Right renal cortex interstitium (tissue), 3 donors: ENCODE measurements around the gene PTK7. TPM values are rescaled to one million over a fixed set of nuclear protein-coding genes. Genes with fewer than 3 reads are reported as not detected.
A peak's percentile ranks its signal among the peaks of the same experiment; 100 is the strongest.
"Not testable (repeated sequence)": the region's sequence is repeated elsewhere in the genome, so short reads cannot be mapped to it uniquely, and the experiment has no call there.

Experiments
- DNase-seq, 3 donors: peaks; one replicate each; pipeline ENCODE4 v3.0.0-alpha.2; 2013; ENCODE audit warnings: low read depth in 3 of 3, low spot score in 2 of 3
- polyA plus RNA-seq, 3 donors: library from polyadenylated mRNA; unstranded; fragments of 120-200 nt; gene quantifications; one replicate each; pipeline ENCODE4 v1.2.1, GENCODE V29; 2013; ENCODE audit not compliant: insufficient read length in 3 of 3

The PTK7 gene
- polyA plus RNA-seq, 3 donors: 223 to 242 (median 227) TPM

DNA sequence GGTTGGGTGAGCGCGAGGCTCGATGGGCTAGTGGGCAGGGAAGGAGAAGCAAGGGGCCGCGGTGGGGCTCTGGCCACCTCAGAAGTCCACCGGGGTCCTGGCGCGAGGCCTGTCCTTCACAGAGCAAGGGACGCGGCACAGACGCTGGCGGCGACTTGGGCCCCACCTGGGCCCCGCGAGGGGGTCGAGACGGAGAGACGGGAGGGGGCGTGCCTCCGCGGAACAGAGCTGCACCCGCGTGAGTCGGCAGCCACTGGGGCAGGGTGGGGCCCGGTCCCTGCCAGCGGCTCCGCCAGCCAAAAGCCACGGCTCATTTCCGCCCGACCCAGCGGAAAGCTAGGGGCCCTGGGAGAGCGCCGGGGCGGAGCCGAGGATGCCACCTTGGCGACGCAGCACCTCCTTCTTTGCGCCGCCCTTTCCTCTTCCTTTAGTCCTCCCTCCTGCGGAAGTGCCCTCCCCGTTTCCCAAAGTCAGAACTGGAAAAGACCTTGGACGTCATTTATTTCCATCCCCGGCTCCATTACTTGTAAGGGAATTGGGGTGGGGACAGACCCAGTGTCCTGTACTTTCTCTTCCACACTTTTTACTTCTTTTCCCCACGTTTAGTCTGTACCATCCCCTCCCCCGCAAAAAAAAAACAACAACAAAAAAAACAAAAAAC lies 22.4 kb upstream of the PTK7 start, which contains the start of gene CUL7:
CUL7 (minus strand) TSS at position 307 of the 661 bp plus-strand sequence. CDS start 1,063 bp downstream, outside the sequence.
- peak in 2 of 3 donors; percentile 85 to 86 for DNase-seq

DNA sequence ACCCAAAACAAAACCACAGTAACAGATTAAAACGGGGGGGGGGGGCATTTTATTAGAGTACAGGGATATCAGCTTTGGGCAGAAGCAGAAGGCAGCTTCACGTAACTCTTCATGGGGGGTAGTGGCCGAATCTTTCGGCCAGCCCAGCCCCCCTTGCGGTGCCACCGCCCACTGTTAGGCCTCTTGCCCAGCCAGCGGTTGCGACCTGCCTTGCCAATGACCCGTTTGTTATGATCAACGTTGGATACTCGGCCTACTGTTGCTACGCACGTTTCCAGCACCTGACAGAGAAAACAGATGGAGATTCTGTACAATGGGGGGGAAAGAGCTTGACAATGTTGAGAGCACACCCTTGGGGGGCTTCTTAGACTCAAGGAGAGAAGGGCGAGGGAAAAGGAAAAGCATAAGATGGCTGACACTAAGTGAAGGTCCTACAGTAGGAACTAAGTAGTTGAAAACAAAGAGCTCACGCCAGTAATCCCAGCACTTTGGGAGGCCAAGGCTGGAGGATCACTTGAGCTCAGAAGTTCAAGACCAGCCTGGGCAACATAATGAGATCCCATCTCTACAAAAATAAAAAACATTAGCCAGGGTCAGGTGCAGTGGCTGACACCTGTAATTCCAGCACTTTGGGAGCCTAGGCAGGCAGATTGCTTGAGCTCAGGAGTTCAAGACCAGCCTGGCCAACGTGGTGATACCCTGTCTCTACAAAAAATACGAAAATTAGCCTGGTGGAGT lies 21.7 kb upstream of the PTK7 start:
- DNase-seq: no peak

DNA sequence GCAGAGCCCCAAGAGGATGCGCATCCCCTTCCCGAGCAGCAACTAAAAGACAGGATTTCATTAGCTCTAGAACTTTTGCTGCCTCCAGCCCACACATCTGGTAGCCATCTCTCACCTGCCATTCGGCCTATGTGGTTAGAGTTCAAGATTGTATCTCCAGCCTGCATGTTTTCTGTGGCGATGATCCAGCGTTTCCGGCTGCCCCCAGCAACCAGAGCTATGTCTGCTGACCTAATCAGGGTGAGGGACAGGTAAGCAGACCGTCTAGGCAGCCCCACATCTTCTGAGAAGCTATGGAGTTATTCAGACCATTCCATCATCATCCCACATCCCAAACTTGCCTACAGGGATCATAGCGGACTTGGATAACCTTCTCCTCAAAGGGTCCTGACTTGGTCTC lies 20.1 kb upstream of the PTK7 start:
- no peak for DNase-seq

DNA sequence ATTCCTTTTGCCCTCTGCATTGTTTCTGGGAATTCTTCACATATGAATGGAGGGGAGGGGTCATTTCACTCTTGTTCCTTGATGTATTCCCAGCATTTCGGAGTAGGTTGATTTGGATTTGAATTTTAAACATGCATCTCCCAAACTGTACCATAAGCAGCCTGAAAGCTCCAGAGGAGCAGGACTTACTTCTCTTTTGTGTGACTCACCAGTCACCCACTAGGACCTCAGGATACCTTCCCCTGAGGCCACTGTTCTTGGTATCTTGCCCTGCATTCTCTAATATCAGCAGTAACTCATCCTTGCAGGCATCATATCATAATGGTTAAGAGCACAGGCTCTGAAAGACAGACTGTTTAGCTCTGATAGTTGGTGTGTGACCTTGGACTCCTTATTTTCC lies 17.6 kb upstream of the PTK7 start:
- DNase-seq: no peak

DNA sequence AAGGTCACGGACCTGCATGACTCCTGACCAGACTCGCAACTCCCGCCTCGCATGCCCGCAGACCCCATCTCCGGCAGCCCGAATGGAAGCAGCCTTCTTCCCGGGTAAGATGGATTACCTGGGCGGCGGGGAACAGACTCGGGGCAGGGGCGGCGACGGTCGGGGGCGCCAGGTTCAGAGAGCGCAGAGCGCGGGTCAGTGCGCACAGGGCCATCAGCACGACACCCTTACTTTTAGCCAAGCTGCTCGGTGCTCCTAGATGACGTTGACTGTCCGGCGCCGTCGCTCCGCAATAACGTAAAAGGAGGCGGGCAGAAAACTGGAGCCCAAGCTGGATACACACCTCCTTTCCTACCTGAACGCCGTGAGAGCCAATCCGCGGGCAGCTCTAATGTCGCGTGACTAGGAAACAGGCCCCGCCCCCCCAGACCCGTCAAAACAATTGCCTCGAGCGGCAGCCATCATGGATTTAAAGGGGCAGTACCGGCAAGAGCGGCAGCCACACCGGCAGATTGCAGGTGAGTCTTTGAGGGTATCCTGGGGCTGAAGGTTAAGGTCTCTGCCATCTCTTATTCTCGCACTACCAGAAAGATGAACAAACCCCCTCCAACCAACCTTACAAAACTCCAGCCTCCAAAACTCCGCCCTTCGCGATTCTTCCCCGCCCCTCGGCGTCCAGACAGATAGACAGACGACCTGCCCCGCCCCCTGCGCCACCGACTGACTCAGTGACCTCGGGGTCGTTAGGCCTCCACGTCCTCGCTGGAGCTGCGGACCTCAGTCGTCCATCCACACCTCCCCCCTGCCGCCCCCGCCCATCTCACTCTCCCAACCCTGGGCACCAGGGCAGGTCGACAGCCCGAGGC lies 16.7 kb upstream of the PTK7 start, which contains the start of the genes KLC4 and MRPL2:
KLC4 (plus strand) TSS at position 464 of the 866 bp plus-strand sequence. CDS start 1,705 bp downstream, outside the sequence.
MRPL2 (minus strand) TSS at position 267 of the 866 bp plus-strand sequence; CDS start at position 214, 53 bp downstream.
- peak; percentile 96 to 99 (median 98) for DNase-seq

DNA sequence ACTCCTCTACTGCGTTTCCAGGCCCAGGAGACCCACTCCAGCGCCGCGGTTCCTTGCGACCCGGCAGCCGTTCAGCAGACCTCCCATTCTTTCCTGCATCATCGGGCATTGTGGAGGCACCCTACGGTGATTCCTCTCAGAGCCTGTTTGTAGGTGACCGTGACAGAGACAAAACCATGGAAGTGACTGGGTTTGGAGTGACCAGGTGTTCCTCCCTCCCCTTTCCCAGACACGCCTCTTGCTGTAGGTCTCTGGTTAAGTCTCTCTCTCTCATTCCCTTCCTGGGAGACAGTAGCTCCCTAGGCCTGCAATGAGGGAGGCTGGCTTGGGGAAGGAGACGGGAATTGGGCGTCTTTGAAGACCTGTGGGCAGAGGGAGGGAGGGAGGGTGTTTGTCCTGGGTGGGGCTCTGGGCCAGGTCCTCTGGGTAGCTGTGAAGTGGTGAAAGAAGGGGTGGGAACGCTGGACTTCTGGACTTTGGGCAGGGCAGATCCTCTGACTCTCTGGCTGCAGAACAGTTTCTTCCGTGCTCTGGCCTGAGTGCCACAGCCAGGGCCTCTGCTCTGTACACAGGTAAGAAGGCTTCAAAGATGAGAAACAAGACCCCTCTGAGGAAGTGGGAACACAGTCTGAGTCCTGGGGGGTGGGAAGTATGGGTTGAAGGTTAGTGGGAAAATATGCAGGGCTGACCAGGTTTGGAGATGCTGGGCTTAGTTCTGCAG lies 15.9 kb upstream of the PTK7 start:
- no peak for DNase-seq

DNA sequence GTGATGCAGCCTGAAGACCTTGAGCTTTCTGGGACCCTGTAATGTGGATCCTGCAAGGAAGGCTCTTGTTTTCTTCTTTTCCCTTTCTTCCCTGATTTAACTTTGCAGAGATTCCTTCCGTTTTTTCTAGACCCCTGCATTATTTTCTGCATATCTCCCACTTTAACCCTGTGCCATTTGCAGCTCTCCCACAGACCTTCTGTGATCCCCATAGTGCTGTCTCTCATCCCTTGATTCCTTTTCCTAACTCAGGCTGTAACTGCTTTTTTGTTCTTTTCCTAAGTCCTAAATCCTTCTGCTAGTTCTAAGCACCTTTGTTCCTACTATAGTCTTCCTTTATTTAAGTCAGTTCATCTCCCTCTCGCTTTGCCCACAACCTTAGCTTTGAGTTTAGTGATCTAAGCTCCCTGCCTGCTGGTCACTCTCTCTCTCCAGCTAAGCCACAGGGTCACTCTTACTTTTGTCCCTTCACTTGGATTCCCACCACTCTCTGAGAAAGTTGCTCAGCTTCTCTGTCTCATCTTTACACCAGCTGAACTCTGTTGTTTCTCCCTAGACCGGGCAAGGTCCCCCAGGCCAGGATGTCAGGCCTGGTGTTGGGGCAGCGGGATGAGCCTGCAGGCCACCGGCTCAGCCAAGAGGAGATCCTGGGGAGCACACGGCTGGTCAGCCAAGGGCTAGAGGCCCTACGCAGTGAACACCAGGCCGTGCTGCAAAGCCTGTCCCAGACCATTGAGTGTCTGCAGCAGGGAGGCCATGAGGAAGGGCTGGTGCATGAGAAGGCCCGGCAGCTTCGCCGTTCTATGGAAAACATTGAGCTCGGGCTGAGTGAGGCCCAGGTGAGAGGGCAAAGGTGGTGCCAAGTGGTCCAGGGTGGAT lies 15.1 kb upstream of the PTK7 start:
- DNase-seq: no peak

DNA sequence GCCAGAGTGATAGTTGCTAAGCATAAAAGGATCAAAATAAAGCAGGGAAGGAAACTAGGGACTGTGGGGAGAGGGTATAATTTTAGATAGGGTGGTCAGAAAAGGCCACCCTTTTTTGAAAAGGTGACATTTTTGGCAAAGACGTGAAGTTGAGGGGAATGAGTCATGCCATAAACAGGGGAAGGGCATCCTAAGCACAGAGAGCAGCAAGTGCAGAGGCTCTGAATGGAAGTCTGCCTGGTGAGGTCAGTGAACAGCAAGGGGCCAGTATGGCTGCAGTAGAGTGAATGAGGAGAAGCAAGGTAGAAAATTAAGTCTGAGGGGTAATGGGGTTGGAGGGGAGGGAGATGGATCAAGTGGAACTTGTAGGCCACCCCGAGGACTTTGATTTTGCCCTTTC lies 14.3 kb upstream of the PTK7 start:
- DNase-seq: no peak

DNA sequence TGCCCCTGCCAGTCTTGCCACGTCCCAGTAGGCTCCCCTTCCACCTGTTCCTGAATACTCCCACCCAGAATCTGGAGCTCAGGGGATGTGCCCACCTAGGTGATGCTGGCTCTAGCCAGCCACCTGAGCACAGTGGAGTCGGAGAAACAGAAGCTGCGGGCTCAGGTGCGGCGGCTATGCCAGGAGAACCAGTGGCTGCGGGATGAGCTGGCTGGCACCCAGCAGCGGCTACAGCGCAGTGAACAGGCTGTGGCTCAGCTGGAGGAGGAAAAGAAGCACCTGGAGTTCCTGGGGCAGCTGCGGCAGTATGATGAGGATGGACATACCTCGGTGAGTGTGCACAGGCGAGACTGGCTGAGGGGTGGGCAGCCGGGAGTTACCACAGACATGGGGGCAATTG lies 13.3 kb upstream of the PTK7 start:
- no peak for DNase-seq

DNA sequence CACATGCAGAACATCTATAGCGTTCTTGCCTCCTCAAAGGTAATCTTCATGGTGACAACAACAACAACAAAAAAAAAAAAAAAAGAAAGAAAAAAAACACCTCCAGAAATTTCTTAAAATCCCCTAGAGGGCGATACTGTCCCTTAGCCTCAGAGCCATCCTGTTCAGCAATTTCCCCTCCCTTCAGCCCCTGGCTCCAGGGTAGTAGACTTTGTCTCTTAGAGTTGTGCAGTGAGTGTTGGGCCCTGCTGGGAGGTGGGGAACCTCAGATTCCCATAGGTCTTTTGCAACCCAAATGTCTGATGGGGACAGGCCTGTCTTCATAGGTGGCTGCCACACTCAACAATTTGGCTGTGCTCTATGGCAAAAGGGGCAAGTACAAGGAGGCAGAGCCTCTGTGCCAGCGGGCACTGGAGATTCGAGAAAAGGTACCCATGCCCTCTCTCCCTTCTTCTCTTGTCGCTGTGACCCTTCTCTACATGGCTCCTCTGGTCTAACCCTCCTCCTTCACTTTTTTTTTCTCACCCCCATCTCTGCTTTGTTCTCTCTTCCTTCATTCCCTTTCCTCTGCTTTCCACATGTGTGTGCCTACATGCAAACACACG lies 6.0 kb upstream of the PTK7 start:
- no peak for DNase-seq

DNA sequence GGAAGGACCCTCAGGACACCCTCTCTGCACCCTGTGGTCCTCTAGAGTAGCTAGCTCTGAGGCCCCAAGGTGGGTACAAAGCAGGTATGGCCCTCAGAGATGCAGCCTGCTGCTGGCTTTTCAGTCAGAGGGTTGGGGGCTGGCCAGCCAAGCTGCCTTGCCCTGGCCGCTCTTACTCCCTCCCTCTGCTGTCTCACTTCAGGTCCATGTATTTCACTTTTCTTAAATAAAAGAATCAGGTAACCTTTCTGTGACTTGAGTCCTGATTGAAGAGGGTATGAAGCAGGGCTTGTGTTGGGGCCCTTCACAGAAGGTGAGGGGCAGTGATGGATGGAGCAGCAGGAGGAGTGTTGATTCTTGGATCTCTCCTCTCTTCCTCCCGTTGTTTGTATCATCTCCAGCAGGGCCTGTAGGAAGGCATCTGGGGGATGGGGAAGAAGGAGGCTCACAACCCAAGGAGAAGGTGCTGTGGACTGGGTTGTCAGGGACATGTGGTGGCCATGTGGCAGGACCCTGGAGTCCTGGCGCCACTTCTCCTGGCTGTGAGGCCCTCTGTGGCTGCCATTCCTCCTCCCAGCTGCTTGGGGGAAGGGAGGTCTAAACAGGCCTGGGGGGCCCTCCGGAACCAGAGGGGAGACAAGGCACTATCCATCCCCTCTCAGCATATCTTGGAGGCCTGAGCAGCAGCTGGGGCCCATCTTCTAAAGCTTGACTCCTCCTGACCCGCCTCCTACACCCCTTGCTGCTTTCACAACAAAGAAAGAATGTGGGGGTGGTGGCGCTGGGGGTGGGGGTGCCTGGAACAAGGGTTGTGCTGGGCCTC lies 1.1 kb upstream of the PTK7 start:
- no peak for DNase-seq

DNA sequence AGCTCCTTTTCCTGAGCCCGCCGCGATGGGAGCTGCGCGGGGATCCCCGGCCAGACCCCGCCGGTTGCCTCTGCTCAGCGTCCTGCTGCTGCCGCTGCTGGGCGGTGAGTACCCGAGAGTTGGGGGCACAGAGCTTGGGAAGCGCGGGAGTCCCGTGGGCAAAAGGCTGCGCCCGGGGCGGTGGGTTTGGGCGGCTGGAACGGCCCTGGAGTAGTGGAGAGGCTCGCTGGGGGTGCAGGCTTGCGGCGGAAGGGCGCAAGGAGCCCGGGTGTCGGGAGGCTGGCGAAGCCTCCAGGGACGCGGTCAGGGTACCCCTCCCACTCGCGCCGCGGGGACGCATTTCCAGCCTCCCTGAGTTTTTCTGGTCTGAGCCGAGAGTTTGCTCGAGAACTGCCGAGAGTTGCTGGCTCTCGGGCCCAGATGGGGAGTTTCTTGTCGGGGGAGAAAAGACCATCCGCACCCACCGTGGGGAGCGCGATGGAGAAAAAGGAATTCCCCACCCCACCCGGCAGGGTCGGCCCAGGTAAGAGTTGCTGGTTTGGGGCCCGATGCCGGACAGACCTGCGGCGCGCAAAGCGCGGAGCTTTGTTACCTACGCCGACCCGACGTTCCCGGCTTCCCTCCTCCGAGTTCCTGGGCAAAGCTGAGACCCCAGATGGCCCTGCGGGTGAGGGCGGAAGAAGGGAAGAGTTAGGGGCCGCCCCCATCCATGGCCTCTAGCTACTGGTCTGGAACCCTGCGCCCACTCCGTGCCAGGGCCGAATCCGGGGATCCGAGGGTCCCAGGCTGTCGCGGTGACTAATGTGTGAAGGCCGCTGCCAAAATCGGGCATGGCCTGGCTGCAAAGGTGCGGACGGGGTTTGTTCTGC lies 584 bp downstream of the PTK7 start:
- DNase-seq: no peak

DNA sequence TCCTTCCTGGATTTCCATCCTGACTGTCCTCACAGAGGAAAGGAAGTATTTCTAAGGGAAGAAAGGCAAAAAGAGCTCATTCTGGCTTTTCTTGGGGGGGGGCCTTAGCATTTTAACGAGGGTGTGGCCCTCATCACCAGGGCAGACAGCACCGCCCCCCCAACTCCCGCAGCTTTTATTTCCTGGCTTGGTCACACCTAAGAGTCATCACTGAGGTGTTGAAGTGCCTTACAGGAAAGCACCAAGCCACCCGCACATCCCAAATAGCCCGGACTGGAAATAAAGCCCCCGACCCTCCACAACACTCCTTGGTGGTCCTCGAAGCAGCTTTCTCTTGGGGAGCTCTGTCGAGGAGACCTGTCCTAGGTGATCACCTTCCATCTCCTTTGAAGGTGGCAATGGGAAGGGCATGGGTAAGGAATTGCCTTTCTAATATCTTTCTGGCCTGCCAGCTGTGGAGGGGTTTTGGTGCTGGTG lies 1.3 kb downstream of the PTK7 start:
- no peak for DNase-seq

DNA sequence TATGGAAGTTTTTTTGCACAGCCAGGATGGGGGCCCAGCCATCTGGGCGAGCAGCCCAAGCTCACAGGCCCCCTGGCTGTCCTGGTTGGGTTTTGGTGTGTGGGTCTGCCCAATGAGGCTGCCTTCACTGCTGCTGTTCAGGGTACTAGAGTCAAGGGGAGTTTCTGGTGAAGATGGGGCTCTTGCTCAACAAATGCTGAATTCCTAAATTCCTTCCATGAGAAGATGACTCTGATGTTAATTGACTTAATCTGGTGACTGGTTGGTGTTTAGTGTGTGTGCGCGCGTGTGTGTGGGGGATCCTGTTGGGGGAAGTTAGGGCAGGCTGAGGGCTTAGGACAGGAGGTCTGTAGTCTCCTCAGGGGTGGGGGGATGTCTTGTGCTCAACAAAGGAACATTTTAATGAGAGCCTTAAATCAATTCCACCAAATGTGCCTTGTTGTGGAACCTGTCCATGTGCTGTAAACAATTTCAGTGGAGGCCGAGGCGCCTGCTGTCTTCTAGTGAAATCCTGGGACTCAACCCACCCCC lies 1.9 kb downstream of the PTK7 start:
- no peak for DNase-seq

DNA sequence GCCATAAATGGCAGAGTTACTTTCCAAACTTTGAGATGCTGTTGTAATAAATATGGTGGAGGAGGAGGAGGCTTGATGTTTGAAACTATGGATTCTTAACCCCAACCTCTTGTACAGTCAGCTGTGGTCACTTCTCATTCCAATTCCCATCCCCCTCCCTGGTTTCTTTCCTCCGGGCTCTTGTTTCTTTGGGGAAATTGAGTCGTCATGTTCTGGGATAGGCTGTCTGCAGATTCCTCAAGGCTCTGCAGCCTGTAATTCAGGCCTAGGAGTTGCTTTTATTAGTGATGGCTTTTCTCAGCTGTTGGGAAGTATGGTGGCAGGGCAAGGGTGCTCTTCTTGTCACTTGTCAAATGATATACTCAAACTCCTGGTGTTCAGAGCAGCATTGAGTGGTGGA lies 2.6 kb downstream of the PTK7 start:
- DNase-seq: no peak

DNA sequence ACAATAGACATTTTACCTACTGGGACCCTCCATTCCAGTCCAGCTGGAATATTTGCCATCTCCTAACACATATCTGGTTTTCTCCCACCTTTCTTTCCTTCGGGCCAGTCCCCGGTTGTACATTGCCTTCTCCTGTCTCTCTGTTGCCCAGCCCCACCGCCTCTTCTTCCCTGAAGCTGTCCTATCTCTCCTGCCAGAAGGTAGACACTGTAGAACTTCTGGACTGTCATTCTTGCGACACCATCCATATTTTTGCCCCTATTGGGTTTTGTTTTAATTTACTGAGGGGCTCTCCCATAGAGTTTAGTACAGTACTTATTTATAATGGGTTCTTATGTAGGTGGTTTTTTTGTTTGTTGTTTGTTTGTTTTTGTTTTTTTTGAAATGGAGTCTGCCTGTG lies 4.9 kb downstream of the PTK7 start:
- DNase-seq: no peak

DNA sequence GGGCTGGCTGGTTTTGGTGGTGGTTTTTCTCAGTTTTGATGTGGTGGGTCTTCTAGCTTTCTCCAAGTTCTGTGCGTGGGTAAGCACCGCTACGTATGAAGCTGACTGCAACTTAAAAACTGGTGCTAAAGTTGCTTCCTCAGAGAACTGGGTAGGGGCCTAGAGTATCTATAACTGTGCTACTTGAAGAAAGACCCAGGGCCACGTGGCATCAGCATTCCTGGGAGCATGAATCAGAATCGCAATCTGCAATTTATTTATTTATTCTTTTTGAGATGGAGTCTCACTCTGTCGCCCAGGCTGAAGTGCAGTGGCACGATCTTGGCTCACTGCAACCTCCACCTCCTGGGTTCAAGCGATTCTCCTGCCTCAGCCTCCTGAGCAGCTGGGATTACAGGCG lies 5.8 kb downstream of the PTK7 start:
- not testable (repeated sequence) for DNase-seq
